ENCODE measurements around the gene NDUFS3. TPM values are rescaled to one million over a fixed set of nuclear protein-coding genes. Genes with fewer than 3 reads are reported as not detected.
"Not testable (repeated sequence)": the region's sequence is repeated elsewhere in the genome, so short reads cannot be mapped to it uniquely, and the experiment has no call there.

The NDUFS3 gene
- total RNA-seq, 1 experiment from 2014 or later = 119 TPM

GRCh38 chr11:47539681-47540039, 39.2 kb upstream of the NDUFS3 start:
- H3K9me3 ChIP-seq (ENCODE audit: insufficient read depth, low read depth) = no peaks in the 10 kb centered on the region
- peaks cover 100% of the 10 kb centered on the region for H3K79me2 ChIP-seq (ENCODE audit: low read depth)
- H3K9me2 ChIP-seq (ENCODE audit: insufficient read depth) = no peaks in the 10 kb centered on the region
- H3K4me3 ChIP-seq = no peak overlapping the region
- ChIA-PET POLR2A (ENCODE audit: unreplicated experiment) (no interaction called here), CTCF (interaction anchor here (1.1 kb wide), 1 partner anchor 14 kb away, joined by 3 read pairs; no protein-coding TSS in a partner anchor)
- intact Hi-C loops (cut with micrococcal nuclease; ENCODE audit: unreplicated experiment) = no loop called here
- peak overlapping the region; percentile 63 for H3K27ac ChIP-seq
- peak in 1 of 2 experiments; percentile 6 for DNase-seq
- 0 out of 2 replicates have a peak, but pooled peaks cover 5% of the 10 kb centered on the region for H3K36me3 ChIP-seq (ENCODE audit: low read depth)
- H3F3A ChIP-seq (ENCODE audit: insufficient read depth, low read depth) = peaks cover 36% of the 10 kb centered on the region
- no peak overlapping the region for H2AFZ ChIP-seq
- peaks cover 34% of the 10 kb centered on the region for H3K4me1 ChIP-seq (replicated peaks; ENCODE audit: insufficient read depth)
- H3K4me2 ChIP-seq = peak overlapping the region; percentile 46
- peaks cover 98% of the 10 kb centered on the region for H4K20me1 ChIP-seq (ENCODE audit: insufficient read depth)
- TF ChIP-seq, protein P1, sequence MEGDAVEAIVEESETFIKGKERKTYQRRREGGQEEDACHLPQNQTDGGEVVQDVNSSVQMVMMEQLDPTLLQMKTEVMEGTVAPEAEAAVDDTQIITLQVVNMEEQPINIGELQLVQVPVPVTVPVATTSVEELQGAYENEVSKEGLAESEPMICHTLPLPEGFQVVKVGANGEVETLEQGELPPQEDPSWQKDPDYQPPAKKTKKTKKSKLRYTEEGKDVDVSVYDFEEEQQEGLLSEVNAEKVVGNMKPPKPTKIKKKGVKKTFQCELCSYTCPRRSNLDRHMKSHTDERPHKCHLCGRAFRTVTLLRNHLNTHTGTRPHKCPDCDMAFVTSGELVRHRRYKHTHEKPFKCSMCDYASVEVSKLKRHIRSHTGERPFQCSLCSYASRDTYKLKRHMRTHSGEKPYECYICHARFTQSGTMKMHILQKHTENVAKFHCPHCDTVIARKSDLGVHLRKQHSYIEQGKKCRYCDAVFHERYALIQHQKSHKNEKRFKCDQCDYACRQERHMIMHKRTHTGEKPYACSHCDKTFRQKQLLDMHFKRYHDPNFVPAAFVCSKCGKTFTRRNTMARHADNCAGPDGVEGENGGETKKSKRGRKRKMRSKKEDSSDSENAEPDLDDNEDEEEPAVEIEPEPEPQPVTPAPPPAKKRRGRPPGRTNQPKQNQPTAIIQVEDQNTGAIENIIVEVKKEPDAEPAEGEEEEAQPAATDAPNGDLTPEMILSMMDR (conservative IDR thresholded peaks at IDR 0.05) = no peak
- BruUV-seq (replicated peaks) = no TSS peak
- H3K27me3 ChIP-seq (ENCODE audit: insufficient read depth, low read depth) = no peaks in the 10 kb centered on the region

GRCh38 chr11:47541070-47541469, 37.8 kb upstream of the NDUFS3 start:
- Histone ChIP-seq H2AFZ (no peak overlapping the region), H3K9me3 (ENCODE audit: insufficient read depth, low read depth) (no peaks in the 10 kb centered on the region), H3K36me3 (ENCODE audit: low read depth) (0 out of 2 replicates have a peak, but pooled peaks cover 5% of the 10 kb centered on the region), H3F3A (ENCODE audit: insufficient read depth, low read depth) (peaks cover 29% of the 10 kb centered on the region), H3K27me3 (ENCODE audit: insufficient read depth, low read depth) (no peaks in the 10 kb centered on the region), H3K4me1 (replicated peaks; ENCODE audit: insufficient read depth) (peaks cover 34% of the 10 kb centered on the region), H3K79me2 (ENCODE audit: low read depth) (peaks cover 96% of the 10 kb centered on the region), H3K27ac (peak overlapping the region; percentile 63), H4K20me1 (ENCODE audit: insufficient read depth) (peaks cover 92% of the 10 kb centered on the region), H3K9me2 (ENCODE audit: insufficient read depth) (no peaks in the 10 kb centered on the region), H3K4me3 (no peak overlapping the region), H3K4me2 (peak overlapping the region; percentile 46)
- ChIA-PET POLR2A (ENCODE audit: unreplicated experiment) (interaction anchor here (0.6 to 0.7 kb wide), 2 partner anchors 32 to 170 kb away, joined by 4 to 5 read pairs; no protein-coding TSS in a partner anchor), CTCF (interaction anchor here (1.5 kb wide), 1 partner anchor 11 kb away, joined by 4 read pairs; the partner anchor contains the start of gene CELF1)
- intact Hi-C loops (cut with micrococcal nuclease; ENCODE audit: unreplicated experiment) = no loop called here
- TF ChIP-seq, protein P1 (conservative IDR thresholded peaks at IDR 0.05) = no peak
- TF ChIP-seq EZH2 (IDR thresholded peaks at IDR 0.05; ENCODE audit: low read depth) = no peak
- DNase-seq = no peak
- no TSS peak for BruUV-seq (replicated peaks)

- peaks cover 84% of the 10 kb centered on the region for H4K20me1 ChIP-seq (ENCODE audit: insufficient read depth)
- no TSS peak for BruUV-seq (replicated peaks)
- intact Hi-C loops (cut with micrococcal nuclease; ENCODE audit: unreplicated experiment) = no loop called here
- H3K4me2 ChIP-seq = no peak overlapping the region
- H3K4me1 ChIP-seq (replicated peaks; ENCODE audit: insufficient read depth) = peaks cover 25% of the 10 kb centered on the region
- no peak for TF ChIP-seq EZH2 (IDR thresholded peaks at IDR 0.05; ENCODE audit: low read depth)
- TF ChIP-seq, protein P1 (conservative IDR thresholded peaks at IDR 0.05) = no peak
- no peak overlapping the region for H2AFZ ChIP-seq
- CTCF ChIA-PET = no interaction called here
- no peak overlapping the region for H3K27ac ChIP-seq
- H3K27me3 ChIP-seq (ENCODE audit: insufficient read depth, low read depth) = no peaks in the 10 kb centered on the region
- no peaks in the 10 kb centered on the region for H3K9me2 ChIP-seq (ENCODE audit: insufficient read depth)
- no peak for DNase-seq
- peaks cover 95% of the 10 kb centered on the region for H3K79me2 ChIP-seq (ENCODE audit: low read depth)
- H3K4me3 ChIP-seq = no peak overlapping the region
- peaks cover 13% of the 10 kb centered on the region for H3K36me3 ChIP-seq (ENCODE audit: low read depth)
- H3F3A ChIP-seq (ENCODE audit: insufficient read depth, low read depth) = peaks cover 19% of the 10 kb centered on the region
- no peaks in the 10 kb centered on the region for H3K9me3 ChIP-seq (ENCODE audit: insufficient read depth, low read depth)
- POLR2A ChIA-PET (ENCODE audit: unreplicated experiment) = no interaction called here
These were observed 33.6 kb upstream of the NDUFS3 start for GRCh38 chr11:47545298-47545697.

DNA sequence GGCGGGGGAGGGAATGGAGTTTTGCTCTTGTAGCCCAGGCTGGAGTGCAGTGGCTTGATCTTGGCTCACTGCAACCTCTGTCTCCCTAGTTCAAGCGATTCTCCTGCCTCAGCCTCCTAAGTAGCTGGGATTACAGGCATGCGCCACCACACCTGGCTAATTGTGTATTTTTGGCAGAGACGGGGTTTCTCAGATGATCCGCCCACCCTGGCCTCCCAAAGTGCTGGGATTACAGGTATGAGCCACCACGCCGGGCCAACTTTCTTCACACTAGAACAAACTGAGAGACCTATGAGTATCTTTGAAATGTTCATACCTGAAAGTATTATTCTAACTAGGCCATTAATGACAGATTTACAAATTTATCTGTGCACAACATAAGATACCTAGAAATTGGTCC, 32.6 kb upstream of the NDUFS3 start:
- H3K4me2 ChIP-seq; H2AFZ ChIP-seq; H3K27me3 ChIP-seq (ENCODE audit: insufficient read depth, low read depth); H3K4me3 ChIP-seq; H3K27ac ChIP-seq; H3K9me3 ChIP-seq (ENCODE audit: insufficient read depth, low read depth); intact Hi-C loops (cut with micrococcal nuclease; ENCODE audit: unreplicated experiment); DNase-seq; CTCF ChIA-PET; BruUV-seq (replicated peaks); POLR2A ChIA-PET (ENCODE audit: unreplicated experiment); H3K9me2 ChIP-seq (ENCODE audit: insufficient read depth): not testable (repeated sequence)
- peaks cover 20% of the 10 kb centered on the region for H3K36me3 ChIP-seq (ENCODE audit: low read depth)
- peaks cover 17% of the 10 kb centered on the region; the same call in 1 of the 2 replicates for H3F3A ChIP-seq (ENCODE audit: insufficient read depth, low read depth)
- H3K79me2 ChIP-seq (ENCODE audit: low read depth) = peaks cover 95% of the 10 kb centered on the region
- H3K4me1 ChIP-seq (replicated peaks; ENCODE audit: insufficient read depth) = peaks cover 25% of the 10 kb centered on the region
- peaks cover 79% of the 10 kb centered on the region for H4K20me1 ChIP-seq (ENCODE audit: insufficient read depth)
